WTC11 (cell line): ENCODE results near the gene NLE1. TPM values are rescaled to one million over a fixed set of nuclear protein-coding genes. Genes with fewer than 3 reads are reported as not detected.
"Not testable (repeated sequence)": the region's sequence is repeated elsewhere in the genome, so short reads cannot be mapped to it uniquely, and the experiment has no call there.

Experiments
- ATAC-seq: fragments of 200-7000 bp; cut with Tn5 transposase; 2 replicates; pipeline ENCODE4 v1.10.0; 2021; ENCODE audit warnings: mild to moderate bottlenecking, moderate library complexity
- CTCF ChIA-PET: fragments of 300-600 bp; sonication (Branson Sonifier 250); formaldehyde crosslinking; loops from one replicate; lab custom pipeline; 2021; ENCODE audit warnings: antibody characterized with exemption; lab: Charles Lee
- POLR2A ChIA-PET: fragments of 350-600 bp; sonication (Branson Sonifier 250); formaldehyde crosslinking; loops from one replicate; lab custom pipeline; 2021; ENCODE audit warnings: antibody characterized with exemption; lab: Charles Lee
- DNase-seq: peaks from one replicate; pipeline ENCODE4 v3.0.0; 2021; ENCODE audit warnings: low spot score
- H3K27ac Mint-ChIP-seq: 2 replicates; pipeline ENCODE4 v1.8.0; 2021; ENCODE audit warnings: mixed read lengths
- H3K27me3 Mint-ChIP-seq: 2 replicates; pipeline ENCODE4 v1.8.0; 2021; ENCODE audit warnings: low read depth, mild to moderate bottlenecking, moderate library complexity, mixed read lengths
- H3K36me3 Mint-ChIP-seq: 2 replicates; pipeline ENCODE4 v1.8.0; 2021; ENCODE audit warnings: mixed read lengths
- H3K4me1 Mint-ChIP-seq: 2 replicates; pipeline ENCODE4 v1.8.0; 2022; ENCODE audit warnings: mixed read lengths
- H3K4me3 Mint-ChIP-seq: 2 replicates; pipeline ENCODE4 v1.8.0; 2021; ENCODE audit warnings: mild to moderate bottlenecking, moderate library complexity, mixed read lengths
- H3K9me3 Mint-ChIP-seq: 2 replicates; pipeline ENCODE4 v1.8.0; 2021; ENCODE audit warnings: mixed read lengths
- ELF4 ChIP-seq: sonication (generic); formaldehyde crosslinking; IDR thresholded peaks from 2 replicates; pipeline ENCODE4 v1.8.1; 2022; ENCODE audit warnings: low read depth, mild to moderate bottlenecking, moderate library complexity, missing genetic modification reagents
- GTF2I ChIP-seq: fragments of 250-450 bp; sonication (Bioruptor Pico); conservative IDR thresholded peaks from 2 replicates; pipeline ENCODE4 v1.4.0; 2021; ENCODE audit warnings: mild to moderate bottlenecking
- JUN ChIP-seq: sonication (generic); formaldehyde crosslinking; IDR thresholded peaks from 2 replicates; pipeline ENCODE4 v1.8.0; 2023; ENCODE audit warnings: mild to moderate bottlenecking, missing genetic modification reagents
- MXD4 ChIP-seq: fragments of 250-450 bp; sonication (Bioruptor Pico); IDR thresholded peaks from 2 replicates; pipeline ENCODE4 v1.8.0; 2021; ENCODE audit warnings: mild to moderate bottlenecking, moderate library complexity, borderline replicate concordance
- NFE2L1 ChIP-seq: sonication (generic); formaldehyde crosslinking; IDR thresholded peaks from 2 replicates; pipeline ENCODE4 v1.8.1; 2023; ENCODE audit warnings: missing genetic modification reagents
- NR3C1 ChIP-seq: sonication (generic); formaldehyde crosslinking; conservative IDR thresholded peaks from 2 replicates; pipeline ENCODE4 v1.8.1; 2023; ENCODE audit warnings: low read depth, mild to moderate bottlenecking, missing genetic modification reagents
- SMAD4 ChIP-seq: sonication (generic); formaldehyde crosslinking; IDR thresholded peaks from 2 replicates; pipeline ENCODE4 v1.8.0; 2022; ENCODE audit warnings: mild to moderate bottlenecking, missing genetic modification reagents
- SP1 ChIP-seq: sonication (generic); formaldehyde crosslinking; conservative IDR thresholded peaks from 2 replicates; pipeline ENCODE4 v1.8.1; 2022; ENCODE audit warnings: missing genetic modification reagents
- TEAD1 ChIP-seq: sonication (generic); formaldehyde crosslinking; IDR thresholded peaks from 2 replicates; pipeline ENCODE4 v1.8.0; 2022; ENCODE audit warnings: mild to moderate bottlenecking, missing genetic modification reagents
- ZBTB21 ChIP-seq: sonication (generic); formaldehyde crosslinking; IDR thresholded peaks from 2 replicates; pipeline ENCODE4 v1.8.1; 2023; ENCODE audit warnings: mild to moderate bottlenecking, missing genetic modification reagents, borderline replicate concordance
- total RNA-seq: library from RNA; stranded (reverse); gene quantifications from 3 replicates; pipeline ENCODE4 v1.2.3, GENCODE V29; 2021
- TF ChIP-seq, protein P1 (sequence below): fragments of 250-450 bp; sonication (Bioruptor Pico); IDR thresholded peaks from 2 replicates; pipeline ENCODE4 v1.9.0; 2021; ENCODE audit warnings: mild to moderate bottlenecking, borderline replicate concordance
- TF ChIP-seq, protein P2 (sequence below): fragments of 250-450 bp; sonication (Bioruptor Pico); IDR thresholded peaks from 2 replicates; pipeline ENCODE4 v1.9.0; 2021; ENCODE audit warnings: mild to moderate bottlenecking
- TF ChIP-seq, protein P3 (sequence below): fragments of 250-450 bp; sonication (Bioruptor Pico); IDR thresholded peaks from 2 replicates; pipeline ENCODE4 v1.8.0; 2021; ENCODE audit warnings: mild to moderate bottlenecking
- TF ChIP-seq, protein P4 (sequence below): fragments of 250-450 bp; sonication (Bioruptor Pico); IDR thresholded peaks from 2 replicates; pipeline ENCODE4 v1.9.0; 2021; ENCODE audit warnings: mild to moderate bottlenecking
- TF ChIP-seq, protein P5 (sequence below): sonication (generic); formaldehyde crosslinking; IDR thresholded peaks from 2 replicates; pipeline ENCODE4 v1.8.0; 2022; ENCODE audit warnings: mild to moderate bottlenecking, missing genetic modification reagents

The NLE1 gene
- total RNA-seq, 1 experiment from 2014 or later, result 52.2 TPM

DNA sequence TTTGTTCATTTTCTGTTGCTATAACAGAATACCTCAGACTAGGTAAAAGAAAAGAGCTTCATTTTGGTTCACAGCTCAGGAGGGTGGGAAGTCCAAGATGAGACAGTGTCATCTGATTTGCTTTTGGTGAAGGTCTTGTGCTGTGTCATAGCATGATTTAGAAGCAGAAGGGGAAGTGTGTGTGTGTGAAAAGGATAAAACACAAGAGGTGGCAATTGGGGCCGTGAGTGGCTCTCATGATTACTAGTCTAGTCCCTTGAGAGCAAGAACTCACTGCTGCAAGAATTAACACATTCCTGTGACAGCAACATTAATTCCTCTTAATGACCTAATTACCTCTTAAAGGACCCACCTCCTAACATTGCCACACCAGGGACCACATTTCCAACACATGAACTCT lies 43.7 kb upstream of the NLE1 start:
- DNase-seq, result no peak
- no peak overlapping the region for H3K4me3 Mint-ChIP-seq
- peaks cover 20% of the 10 kb centered on the region for H3K27me3 Mint-ChIP-seq
- CTCF ChIA-PET, result no interaction called here
- H3K27ac Mint-ChIP-seq, result no peak overlapping the region
- TF ChIP-seq GTF2I (CRISPR knock-in tag) (no peak), NFE2L1 (CRISPR knock-in tag) (no peak), SP1 (no peak)
- TF ChIP-seq, protein P1, sequence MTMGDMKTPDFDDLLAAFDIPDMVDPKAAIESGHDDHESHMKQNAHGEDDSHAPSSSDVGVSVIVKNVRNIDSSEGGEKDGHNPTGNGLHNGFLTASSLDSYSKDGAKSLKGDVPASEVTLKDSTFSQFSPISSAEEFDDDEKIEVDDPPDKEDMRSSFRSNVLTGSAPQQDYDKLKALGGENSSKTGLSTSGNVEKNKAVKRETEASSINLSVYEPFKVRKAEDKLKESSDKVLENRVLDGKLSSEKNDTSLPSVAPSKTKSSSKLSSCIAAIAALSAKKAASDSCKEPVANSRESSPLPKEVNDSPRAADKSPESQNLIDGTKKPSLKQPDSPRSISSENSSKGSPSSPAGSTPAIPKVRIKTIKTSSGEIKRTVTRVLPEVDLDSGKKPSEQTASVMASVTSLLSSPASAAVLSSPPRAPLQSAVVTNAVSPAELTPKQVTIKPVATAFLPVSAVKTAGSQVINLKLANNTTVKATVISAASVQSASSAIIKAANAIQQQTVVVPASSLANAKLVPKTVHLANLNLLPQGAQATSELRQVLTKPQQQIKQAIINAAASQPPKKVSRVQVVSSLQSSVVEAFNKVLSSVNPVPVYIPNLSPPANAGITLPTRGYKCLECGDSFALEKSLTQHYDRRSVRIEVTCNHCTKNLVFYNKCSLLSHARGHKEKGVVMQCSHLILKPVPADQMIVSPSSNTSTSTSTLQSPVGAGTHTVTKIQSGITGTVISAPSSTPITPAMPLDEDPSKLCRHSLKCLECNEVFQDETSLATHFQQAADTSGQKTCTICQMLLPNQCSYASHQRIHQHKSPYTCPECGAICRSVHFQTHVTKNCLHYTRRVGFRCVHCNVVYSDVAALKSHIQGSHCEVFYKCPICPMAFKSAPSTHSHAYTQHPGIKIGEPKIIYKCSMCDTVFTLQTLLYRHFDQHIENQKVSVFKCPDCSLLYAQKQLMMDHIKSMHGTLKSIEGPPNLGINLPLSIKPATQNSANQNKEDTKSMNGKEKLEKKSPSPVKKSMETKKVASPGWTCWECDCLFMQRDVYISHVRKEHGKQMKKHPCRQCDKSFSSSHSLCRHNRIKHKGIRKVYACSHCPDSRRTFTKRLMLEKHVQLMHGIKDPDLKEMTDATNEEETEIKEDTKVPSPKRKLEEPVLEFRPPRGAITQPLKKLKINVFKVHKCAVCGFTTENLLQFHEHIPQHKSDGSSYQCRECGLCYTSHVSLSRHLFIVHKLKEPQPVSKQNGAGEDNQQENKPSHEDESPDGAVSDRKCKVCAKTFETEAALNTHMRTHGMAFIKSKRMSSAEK (CRISPR knock-in tag), result no peak
- TF ChIP-seq, protein P2, sequence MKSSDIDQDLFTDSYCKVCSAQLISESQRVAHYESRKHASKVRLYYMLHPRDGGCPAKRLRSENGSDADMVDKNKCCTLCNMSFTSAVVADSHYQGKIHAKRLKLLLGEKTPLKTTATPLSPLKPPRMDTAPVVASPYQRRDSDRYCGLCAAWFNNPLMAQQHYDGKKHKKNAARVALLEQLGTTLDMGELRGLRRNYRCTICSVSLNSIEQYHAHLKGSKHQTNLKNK, result no peak
- H3K4me1 Mint-ChIP-seq, result no peaks in the 10 kb centered on the region
- POLR2A ChIA-PET, result no interaction called here
- peaks cover 7% of the 10 kb centered on the region; the same call in 1 of the 2 replicates for H3K9me3 Mint-ChIP-seq
- ATAC-seq, result no peak
- H3K36me3 Mint-ChIP-seq, result no peaks in the 10 kb centered on the region

DNA sequence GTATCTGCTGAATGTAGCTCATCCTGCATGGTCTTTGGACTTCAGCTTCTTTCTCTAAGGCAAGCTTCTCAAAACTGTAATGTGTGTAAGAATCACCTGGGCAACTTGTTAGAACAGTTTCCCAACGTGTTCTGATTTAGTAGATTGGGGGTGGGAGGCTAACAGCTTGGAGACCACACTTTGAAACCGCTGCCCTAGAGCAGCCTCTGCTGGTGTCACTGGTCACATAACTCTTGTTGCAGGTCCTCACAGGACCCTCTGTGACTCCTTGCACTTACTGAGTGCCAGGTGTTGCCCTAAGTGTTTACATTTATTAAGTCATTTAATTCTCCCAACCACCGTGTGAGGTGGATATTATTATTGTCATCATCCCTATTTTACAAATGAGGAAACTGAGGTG lies 42.2 kb upstream of the NLE1 start:
- TF ChIP-seq, protein P3, sequence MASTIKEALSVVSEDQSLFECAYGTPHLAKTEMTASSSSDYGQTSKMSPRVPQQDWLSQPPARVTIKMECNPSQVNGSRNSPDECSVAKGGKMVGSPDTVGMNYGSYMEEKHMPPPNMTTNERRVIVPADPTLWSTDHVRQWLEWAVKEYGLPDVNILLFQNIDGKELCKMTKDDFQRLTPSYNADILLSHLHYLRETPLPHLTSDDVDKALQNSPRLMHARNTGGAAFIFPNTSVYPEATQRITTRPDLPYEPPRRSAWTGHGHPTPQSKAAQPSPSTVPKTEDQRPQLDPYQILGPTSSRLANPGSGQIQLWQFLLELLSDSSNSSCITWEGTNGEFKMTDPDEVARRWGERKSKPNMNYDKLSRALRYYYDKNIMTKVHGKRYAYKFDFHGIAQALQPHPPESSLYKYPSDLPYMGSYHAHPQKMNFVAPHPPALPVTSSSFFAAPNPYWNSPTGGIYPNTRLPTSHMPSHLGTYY (CRISPR knock-in tag), result no peak
- TF ChIP-seq, protein P4, sequence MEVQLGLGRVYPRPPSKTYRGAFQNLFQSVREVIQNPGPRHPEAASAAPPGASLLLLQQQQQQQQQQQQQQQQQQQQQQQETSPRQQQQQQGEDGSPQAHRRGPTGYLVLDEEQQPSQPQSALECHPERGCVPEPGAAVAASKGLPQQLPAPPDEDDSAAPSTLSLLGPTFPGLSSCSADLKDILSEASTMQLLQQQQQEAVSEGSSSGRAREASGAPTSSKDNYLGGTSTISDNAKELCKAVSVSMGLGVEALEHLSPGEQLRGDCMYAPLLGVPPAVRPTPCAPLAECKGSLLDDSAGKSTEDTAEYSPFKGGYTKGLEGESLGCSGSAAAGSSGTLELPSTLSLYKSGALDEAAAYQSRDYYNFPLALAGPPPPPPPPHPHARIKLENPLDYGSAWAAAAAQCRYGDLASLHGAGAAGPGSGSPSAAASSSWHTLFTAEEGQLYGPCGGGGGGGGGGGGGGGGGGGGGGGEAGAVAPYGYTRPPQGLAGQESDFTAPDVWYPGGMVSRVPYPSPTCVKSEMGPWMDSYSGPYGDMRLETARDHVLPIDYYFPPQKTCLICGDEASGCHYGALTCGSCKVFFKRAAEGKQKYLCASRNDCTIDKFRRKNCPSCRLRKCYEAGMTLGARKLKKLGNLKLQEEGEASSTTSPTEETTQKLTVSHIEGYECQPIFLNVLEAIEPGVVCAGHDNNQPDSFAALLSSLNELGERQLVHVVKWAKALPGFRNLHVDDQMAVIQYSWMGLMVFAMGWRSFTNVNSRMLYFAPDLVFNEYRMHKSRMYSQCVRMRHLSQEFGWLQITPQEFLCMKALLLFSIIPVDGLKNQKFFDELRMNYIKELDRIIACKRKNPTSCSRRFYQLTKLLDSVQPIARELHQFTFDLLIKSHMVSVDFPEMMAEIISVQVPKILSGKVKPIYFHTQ (CRISPR knock-in tag), result no peak
- TF ChIP-seq JUN (CRISPR knock-in tag) (no peak), TEAD1 (CRISPR knock-in tag) (no peak), NR3C1 (no peak)
- ATAC-seq (0 out of 2 replicates have a peak, but pooled peaks have one; percentile 22), DNase-seq (no peak)
- Mint-ChIP-seq H3K9me3 (peaks cover 6% of the 10 kb centered on the region), H3K36me3 (no peaks in the 10 kb centered on the region), H3K4me1 (no peaks in the 10 kb centered on the region), H3K27ac (no peak overlapping the region), H3K4me3 (no peak overlapping the region), H3K27me3 (peaks cover 16% of the 10 kb centered on the region)
- POLR2A ChIA-PET, result interaction anchor here (0.7 kb wide), 1 partner anchor 1510 kb away, joined by 3 read pairs; no protein-coding TSS in a partner anchor
- CTCF ChIA-PET, result interaction anchor here (0.6 kb wide), 1 partner anchor 354 kb away, joined by 3 read pairs; no protein-coding TSS in a partner anchor

DNA sequence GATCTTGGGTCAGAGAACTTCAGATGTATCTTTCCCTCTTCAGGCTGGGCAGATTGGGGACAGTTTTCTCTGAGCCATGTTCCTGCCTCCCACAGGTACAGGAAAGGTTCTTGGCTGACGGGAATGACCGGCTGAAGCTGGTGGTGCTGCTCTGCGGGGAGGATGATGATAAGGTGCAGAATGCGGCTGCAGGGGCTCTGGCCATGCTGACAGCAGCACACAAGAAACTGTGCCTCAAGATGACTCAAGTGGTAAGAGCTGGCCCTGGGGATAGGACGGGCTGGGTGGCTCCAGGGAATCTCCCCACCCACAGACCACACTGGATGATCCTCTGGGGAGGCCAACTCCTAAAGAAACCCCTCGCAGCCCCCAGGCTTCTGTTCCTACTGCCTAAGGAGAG lies 41.2 kb upstream of the NLE1 start:
- CTCF ChIA-PET, result interaction anchor here (1.6 kb wide), 1 partner anchor 60 kb away, joined by 6 read pairs; the partner anchor contains the start of gene SLFN5
- TF ChIP-seq SMAD4 (CRISPR knock-in tag), result no peak
- TF ChIP-seq ELF4, result no peak
- TF ChIP-seq ZBTB21, result no peak
- TF ChIP-seq, protein P5, sequence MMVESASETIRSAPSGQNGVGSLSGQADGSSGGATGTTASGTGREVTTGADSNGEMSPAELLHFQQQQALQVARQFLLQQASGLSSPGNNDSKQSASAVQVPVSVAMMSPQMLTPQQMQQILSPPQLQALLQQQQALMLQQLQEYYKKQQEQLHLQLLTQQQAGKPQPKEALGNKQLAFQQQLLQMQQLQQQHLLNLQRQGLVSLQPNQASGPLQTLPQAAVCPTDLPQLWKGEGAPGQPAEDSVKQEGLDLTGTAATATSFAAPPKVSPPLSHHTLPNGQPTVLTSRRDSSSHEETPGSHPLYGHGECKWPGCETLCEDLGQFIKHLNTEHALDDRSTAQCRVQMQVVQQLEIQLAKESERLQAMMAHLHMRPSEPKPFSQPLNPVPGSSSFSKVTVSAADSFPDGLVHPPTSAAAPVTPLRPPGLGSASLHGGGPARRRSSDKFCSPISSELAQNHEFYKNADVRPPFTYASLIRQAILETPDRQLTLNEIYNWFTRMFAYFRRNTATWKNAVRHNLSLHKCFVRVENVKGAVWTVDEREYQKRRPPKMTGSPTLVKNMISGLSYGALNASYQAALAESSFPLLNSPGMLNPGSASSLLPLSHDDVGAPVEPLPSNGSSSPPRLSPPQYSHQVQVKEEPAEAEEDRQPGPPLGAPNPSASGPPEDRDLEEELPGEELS (CRISPR knock-in tag), result no peak
- TF ChIP-seq MXD4 (CRISPR knock-in tag), result no peak
- no peak for TF ChIP-seq GTF2I (CRISPR knock-in tag)
- Mint-ChIP-seq H3K4me3 (no peak overlapping the region), H3K4me1 (no peaks in the 10 kb centered on the region), H3K27me3 (peaks cover 15% of the 10 kb centered on the region), H3K9me3 (peaks cover 11% of the 10 kb centered on the region), H3K27ac (no peak overlapping the region), H3K36me3 (no peaks in the 10 kb centered on the region)
- DNase-seq (no peak), ATAC-seq (no peak)
- POLR2A ChIA-PET, result no interaction called here

DNA sequence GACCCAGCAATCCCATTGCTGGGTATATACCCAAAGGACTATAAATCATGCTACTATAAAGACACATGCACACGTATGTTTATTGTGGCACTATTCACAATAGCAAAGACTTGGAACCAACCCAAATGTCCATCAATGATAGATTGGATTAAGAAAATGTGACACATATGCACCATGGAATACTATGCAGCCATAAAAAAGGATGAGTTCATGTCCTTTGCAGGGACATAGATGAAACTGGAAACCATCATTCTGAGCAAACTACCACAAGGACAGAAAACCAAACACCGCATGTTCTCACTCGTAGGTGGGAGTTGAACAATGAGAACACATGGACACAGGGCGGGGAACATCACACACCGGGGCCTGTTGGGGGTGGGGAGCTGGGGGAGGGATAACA lies 37.3 kb upstream of the NLE1 start:
- CTCF ChIA-PET, H3K27ac Mint-ChIP-seq, DNase-seq, H3K4me3 Mint-ChIP-seq, H3K4me1 Mint-ChIP-seq, H3K36me3 Mint-ChIP-seq, ATAC-seq, POLR2A ChIA-PET, H3K9me3 Mint-ChIP-seq: not testable (repeated sequence)
- peaks cover 13% of the 10 kb centered on the region for H3K27me3 Mint-ChIP-seq
